Ectodermal cell (in vitro differentiated cells): ENCODE data around the gene EXOC2.
A peak's percentile ranks its signal among the peaks of the same experiment; 100 is the strongest.
"Not testable (repeated sequence)": the region's sequence is repeated elsewhere in the genome, so short reads cannot be mapped to it uniquely, and the experiment has no call there.

Experiments
- H3K27ac ChIP-seq: 2 replicates; pipeline ENCODE4 v1.7.0; 2013; ENCODE audit warnings: mild to moderate bottlenecking, low read depth, low read length; ENCODE audit not compliant: insufficient read depth, poor library complexity, severe bottlenecking
- H3K27me3 ChIP-seq: 2 replicates; pipeline ENCODE4 v1.7.0; 2013; ENCODE audit warnings: mild to moderate bottlenecking, low read length; ENCODE audit not compliant: insufficient read depth, control insufficient read depth, poor library complexity, severe bottlenecking
- H3K36me3 ChIP-seq: one replicate; pipeline ENCODE4 v1.7.0; 2013; ENCODE audit warnings: low read length; ENCODE audit not compliant: control insufficient read depth, insufficient read depth
- H3K4me1 ChIP-seq: one replicate; pipeline ENCODE4 v1.7.0; 2013; ENCODE audit warnings: low read length; ENCODE audit not compliant: control insufficient read depth, insufficient read depth
- H3K4me3 ChIP-seq: 2 replicates; pipeline ENCODE4 v1.7.0; 2013; ENCODE audit warnings: low read depth, low read length, control low read depth; ENCODE audit not compliant: insufficient read depth
- H3K9me3 ChIP-seq: 2 replicates; pipeline ENCODE4 v1.7.0; 2013; ENCODE audit warnings: mild to moderate bottlenecking, low read length, moderate library complexity; ENCODE audit not compliant: control insufficient read depth
- WGBS, 2 experiments: methylation state at CpG; one replicate each; pipeline ENCODE4 v1.1.7; 2013; ENCODE audit warnings: missing lambda C conversion rate in 2 of 2; 5-methylcytosine and 5-hydroxymethylcytosine counted together

The EXOC2 gene

DNA sequence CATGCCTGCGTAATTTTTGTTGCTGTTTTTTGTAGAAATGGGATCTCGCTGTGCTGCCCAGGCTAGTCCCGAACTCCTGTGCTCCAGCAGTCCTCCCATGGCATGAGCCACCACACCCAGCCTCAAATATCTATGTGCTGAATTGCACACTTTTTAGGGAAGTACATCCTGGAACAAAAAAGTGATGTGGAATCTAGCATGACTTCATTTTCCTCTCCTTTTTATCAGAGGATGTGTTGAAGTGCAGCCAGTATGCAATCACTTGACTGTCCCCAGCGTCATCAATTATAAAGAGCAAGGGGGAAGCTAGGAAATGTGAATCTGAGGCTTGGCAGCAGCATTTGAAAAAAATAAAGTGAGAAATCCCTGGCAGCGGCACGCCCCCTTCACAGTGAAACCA is 6.4 kb upstream of the EXOC2 start:
- Histone ChIP-seq H3K4me3 (no peak overlapping the region), H3K36me3 (no peaks in the 10 kb centered on the region), H3K27me3 (no peaks in the 10 kb centered on the region), H3K9me3 (no peaks in the 10 kb centered on the region), H3K4me1 (peaks cover 11% of the 10 kb centered on the region), H3K27ac (no peak overlapping the region)
- WGBS, 2 experiments, result 77 to 79% methylated on average over 6 of the region's 6 CpGs

DNA sequence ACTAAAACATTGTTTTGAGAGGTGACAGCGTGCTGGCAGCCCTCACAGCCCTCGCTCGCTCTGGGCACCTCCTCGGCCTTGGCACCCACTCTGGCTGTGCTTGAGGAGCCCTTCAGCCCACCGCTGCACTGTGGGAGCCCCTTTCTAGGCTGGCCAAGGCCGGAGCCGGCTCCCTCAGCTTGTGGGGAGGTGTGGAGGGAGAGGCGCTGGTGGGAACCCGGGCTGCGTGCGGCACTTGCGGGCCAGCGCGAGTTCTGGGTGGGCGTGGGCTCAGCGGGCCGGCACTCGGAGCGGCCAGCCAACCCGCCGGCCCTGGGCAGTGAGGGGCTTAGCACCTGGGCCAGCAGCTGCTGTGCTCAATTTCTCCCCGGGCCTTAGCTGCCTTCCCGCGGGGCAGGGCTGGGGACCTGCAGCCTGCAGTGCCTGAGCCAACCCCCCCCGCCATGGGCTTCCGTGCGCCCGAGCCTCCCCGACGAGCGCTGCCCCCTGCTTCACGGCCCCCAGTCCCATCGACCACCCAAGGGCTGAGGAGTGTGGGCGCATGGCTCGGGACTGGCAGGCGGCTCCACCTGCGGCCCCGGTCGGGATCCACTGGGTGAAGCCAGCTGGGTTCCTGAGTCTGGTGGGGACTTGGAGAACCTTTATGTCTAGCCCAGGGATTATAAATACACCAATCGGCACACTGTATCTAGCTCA is 1.6 kb upstream of the EXOC2 start:
- H3K27ac ChIP-seq, H3K36me3 ChIP-seq, H3K4me3 ChIP-seq, H3K9me3 ChIP-seq, H3K4me1 ChIP-seq, H3K27me3 ChIP-seq: not testable (repeated sequence)
- WGBS, 2 experiments, result 96% methylated on average over 40 of the region's 40 CpGs

DNA sequence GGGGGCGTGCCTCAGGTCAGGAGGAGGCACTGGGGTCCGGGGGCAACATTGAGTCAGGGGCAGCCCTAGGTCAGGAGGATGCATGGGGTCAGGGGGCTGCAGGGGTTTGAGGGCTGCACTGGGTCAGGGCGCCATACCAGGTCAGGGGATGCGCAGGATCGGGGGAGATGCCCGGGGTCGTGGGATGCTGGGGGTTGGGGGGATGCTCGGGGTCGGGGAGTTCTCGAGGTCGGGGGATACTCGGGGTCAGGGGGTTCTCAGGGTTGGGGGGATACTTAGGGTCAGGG is 727 bp upstream of the EXOC2 start:
- H3K27ac ChIP-seq, result no peak overlapping the region
- no peaks in the 10 kb centered on the region for H3K36me3 ChIP-seq
- H3K4me1 ChIP-seq, result no peaks in the 10 kb centered on the region
- WGBS, 2 experiments, result 94 to 95% methylated on average over 12 of the region's 12 CpGs
- H3K9me3 ChIP-seq, result no peaks in the 10 kb centered on the region
- peak overlapping the region; percentile 65 for H3K4me3 ChIP-seq
- H3K27me3 ChIP-seq, result no peaks in the 10 kb centered on the region

DNA sequence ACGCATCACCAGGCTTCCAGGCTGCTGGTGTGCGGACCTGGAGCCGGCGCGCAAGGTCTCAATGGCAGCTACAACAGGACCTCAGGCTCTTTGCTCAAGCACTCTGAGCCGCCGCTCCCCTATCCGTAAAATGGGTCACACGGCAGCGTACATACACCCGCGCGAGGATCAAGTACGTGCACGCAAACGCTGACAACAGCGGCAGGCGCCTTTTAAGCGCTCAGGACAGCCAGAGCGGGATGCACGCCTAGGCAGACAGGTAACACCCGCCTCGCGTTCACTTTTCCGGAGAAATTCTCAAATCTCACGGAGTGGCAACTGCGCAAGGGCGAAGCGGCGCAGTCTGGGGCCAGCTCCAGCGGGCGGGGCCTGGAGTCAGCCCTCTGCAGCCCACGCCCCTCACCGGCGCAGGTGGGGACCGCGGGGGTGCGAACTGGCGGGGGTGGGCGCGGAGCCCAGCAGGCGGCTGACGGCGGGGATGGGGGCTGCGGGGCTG is 535 bp downstream of the EXOC2 start:
- Histone ChIP-seq H3K27ac (no peak overlapping the region), H3K27me3 (no peaks in the 10 kb centered on the region), H3K9me3 (no peaks in the 10 kb centered on the region), H3K4me1 (no peaks in the 10 kb centered on the region), H3K36me3 (no peaks in the 10 kb centered on the region), H3K4me3 (peak overlapping the region; percentile 65)
- 1% methylated on average over 45 of the region's 45 CpGs for WGBS, 2 experiments

DNA sequence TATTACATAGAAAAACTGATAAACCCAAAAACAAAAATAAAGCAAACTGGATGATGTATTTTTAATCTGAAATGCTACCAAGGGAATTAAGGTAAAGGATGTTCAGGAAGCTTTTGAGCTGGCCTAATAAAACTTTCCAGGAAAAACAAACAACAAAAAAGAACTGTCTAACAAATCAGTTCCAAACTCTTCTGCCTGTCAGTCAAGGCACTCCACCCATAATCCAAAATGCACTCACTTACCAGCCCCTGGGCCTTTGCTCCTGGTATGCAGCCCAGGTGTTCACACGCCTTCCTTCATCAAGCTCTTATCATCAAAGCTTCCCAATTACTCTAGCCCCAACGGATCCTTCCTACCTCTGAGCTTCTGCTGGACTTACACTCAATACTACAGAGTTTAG is 3.7 kb downstream of the EXOC2 start:
- H3K27me3 ChIP-seq, result no peaks in the 10 kb centered on the region
- peaks cover 5% of the 10 kb centered on the region for H3K4me1 ChIP-seq
- no peak overlapping the region for H3K4me3 ChIP-seq
- H3K9me3 ChIP-seq, result no peaks in the 10 kb centered on the region
- H3K27ac ChIP-seq, result no peak overlapping the region
- H3K36me3 ChIP-seq, result no peaks in the 10 kb centered on the region
- WGBS, 2 experiments, result 41 to 50% methylated on average over 2 of the region's 2 CpGs

DNA sequence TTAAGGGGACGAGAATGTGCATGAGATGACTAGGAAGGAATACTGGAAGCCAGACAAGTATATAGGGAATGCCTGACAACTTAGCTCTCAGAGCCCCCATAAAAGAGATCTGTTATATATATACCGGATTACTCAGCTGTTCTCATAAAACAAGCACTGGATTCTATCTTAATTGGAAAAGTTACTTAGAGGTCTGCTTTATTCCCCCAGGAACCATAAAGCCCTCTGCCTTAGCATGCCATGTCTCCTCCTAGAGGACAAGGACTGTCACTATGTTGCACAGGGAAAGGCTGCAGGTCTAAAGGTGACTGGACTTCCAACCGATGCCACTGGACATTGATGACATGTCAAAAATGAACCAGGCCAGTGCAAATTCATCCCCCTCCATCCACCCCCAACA is 6.4 kb downstream of the EXOC2 start:
- no peak overlapping the region for H3K27ac ChIP-seq
- peaks cover 5% of the 10 kb centered on the region for H3K4me1 ChIP-seq
- no peak overlapping the region for H3K4me3 ChIP-seq
- H3K9me3 ChIP-seq, result no peaks in the 10 kb centered on the region
- H3K27me3 ChIP-seq, result no peaks in the 10 kb centered on the region
- no peaks in the 10 kb centered on the region for H3K36me3 ChIP-seq
- WGBS, 2 experiments, result 81 to 88% methylated on average over 2 to 3 of the region's 3 CpGs

DNA sequence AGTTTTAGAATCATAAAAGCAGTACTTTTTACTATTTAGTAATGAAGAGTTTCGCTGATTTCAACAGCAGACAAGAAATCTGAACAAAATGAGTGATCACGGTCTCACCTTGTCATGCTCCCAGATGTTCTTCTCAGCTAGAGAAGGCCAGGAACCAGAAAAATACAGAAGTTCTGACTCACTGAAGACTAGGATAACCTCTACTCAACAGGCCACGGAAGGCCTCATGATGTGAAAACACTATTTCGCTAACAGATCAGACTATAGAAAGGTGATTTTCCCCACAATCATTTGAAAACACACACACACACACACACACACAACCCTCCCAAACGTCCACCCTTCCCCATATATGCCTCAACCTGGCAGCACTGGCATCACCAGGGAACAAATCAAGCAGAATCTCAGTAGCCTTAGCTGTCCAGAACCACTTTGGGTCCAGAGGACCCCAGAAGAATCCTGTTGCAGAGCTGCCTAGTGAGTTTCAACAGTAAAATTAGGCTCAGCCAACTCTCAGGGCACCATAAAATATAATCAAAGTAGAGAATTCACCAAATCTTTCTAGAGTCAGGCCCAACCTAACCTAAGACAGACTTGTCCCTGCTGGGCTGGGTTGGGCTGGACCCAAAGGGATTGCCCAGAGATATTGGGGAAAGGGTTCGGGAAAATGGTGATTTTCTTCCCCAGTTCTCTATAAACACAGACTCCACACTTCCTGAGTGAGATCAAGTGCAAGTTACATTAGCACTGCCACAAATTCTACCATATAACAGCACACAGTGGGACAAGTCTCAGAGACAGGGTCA is 7.9 kb downstream of the EXOC2 start:
- 79 to 82% methylated on average over 6 of the region's 6 CpGs for WGBS, 2 experiments
- Histone ChIP-seq H3K4me3 (no peak overlapping the region), H3K36me3 (no peaks in the 10 kb centered on the region), H3K27me3 (no peaks in the 10 kb centered on the region), H3K4me1 (peaks cover 19% of the 10 kb centered on the region), H3K27ac (no peak overlapping the region), H3K9me3 (no peaks in the 10 kb centered on the region)

DNA sequence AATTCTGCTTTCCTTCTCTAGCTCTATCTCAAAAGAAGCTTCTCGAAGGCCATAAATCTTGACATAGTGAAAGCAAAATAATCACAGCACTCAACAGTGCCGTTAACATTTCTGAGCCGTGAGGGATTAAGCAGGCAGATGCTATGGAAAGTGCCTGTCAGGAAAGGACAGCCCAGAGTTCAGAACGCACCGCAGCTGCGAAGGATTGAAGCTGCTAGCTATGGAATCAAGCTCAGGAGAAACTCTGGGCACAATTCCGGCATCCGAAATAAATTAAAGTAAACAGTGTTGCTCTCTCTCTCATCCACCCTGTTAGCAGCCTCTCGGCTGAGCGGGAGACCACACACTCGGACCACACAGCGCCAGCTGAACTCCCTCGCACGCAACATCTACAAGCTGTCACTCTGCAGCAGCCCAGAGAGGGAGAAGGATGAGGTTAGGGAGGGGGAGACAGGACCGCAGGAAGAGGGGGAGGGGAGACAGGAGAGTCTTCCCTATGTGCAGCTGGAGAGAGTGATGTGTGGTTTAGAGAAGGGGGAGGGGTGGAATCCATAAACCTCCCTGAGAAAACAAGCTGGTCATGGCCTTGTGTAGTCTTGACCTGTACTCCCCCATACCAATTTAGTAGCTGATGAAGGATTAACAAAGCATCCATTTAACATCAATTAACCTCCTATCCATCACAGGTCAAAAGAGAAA is 9.0 kb downstream of the EXOC2 start:
- Histone ChIP-seq H3K36me3 (no peaks in the 10 kb centered on the region), H3K4me1 (peaks cover 20% of the 10 kb centered on the region), H3K27ac (peak overlapping the region; percentile 28), H3K27me3 (no peaks in the 10 kb centered on the region), H3K4me3 (no peak overlapping the region), H3K9me3 (no peaks in the 10 kb centered on the region)
- WGBS, 2 experiments, result 3% methylated on average over 13 to 15 of the region's 15 CpGs

DNA sequence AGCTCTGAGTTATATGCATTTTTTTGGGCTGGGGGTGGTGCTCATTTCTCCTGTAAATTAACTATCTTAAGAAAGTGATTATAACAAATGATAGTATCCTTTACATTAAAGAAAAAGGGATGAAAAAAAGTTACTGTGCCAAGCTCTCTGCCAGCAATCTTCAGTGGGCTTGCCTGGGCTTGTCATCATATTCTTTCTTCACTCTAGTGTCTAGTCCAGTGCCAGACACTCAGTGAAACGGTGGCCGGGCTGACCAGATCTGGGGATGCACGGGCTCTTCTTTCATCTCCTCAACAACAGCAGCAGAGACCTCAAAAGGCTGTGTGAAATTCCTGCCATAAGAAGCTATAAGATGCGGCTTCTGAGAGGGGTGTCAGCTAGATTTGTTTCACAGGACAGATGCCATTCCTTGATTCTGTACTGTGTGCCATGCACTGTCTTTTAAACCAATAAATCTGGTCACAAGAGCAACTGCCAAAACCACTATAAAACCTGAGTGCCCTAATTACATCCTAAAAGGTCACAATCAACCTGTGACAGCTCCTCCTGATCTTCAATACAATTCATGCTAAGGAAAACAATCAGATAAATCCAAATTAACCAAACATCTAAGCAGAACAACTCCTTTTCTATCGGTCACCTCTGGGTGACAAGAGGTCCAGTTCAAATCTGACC is 12.1 kb downstream of the EXOC2 start:
- Histone ChIP-seq H3K9me3 (no peaks in the 10 kb centered on the region), H3K27me3 (no peaks in the 10 kb centered on the region), H3K36me3 (no peaks in the 10 kb centered on the region), H3K27ac (no peak overlapping the region), H3K4me3 (no peak overlapping the region), H3K4me1 (peaks cover 20% of the 10 kb centered on the region)
- 45 to 55% methylated on average over 5 of the region's 5 CpGs for WGBS, 2 experiments

DNA sequence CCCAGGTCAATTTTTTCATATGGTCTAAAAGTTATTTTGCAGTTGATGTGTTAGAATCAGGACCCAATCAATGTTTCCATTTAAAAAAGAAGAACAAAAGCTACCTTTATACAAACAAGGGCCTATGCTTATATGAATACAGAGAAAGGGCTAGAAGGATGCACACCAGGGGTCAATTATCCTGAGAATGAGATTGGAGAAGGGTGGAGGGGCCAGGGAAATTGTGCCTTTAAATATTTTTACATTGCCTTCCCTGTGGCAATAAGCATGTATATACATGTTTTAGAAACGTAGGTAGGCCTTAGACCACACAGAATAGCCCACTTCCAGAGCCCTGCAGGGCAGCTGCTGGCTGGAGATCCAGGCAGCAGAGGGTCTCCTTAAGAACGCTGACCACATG is 12.7 kb downstream of the EXOC2 start:
- peaks cover 20% of the 10 kb centered on the region for H3K4me1 ChIP-seq
- 3 to 8% methylated on average over 2 of the region's 2 CpGs for WGBS, 2 experiments

More for the DNA sequence above, 12.7 kb downstream of the EXOC2 start:
- H3K9me3 ChIP-seq, result no peaks in the 10 kb centered on the region
- H3K4me3 ChIP-seq, result no peak overlapping the region
- H3K27me3 ChIP-seq, result no peaks in the 10 kb centered on the region
- H3K27ac ChIP-seq, result no peak overlapping the region
- H3K36me3 ChIP-seq, result no peaks in the 10 kb centered on the region
